COLO829 (cell line): ENCODE measurements around the gene HAPLN1.

ENCODE experiments used
- DNase-seq: peaks from one replicate; pipeline ENCODE4 v3.0.0; 2012; ENCODE audit warnings: low spot score

Gene HAPLN1

DNA sequence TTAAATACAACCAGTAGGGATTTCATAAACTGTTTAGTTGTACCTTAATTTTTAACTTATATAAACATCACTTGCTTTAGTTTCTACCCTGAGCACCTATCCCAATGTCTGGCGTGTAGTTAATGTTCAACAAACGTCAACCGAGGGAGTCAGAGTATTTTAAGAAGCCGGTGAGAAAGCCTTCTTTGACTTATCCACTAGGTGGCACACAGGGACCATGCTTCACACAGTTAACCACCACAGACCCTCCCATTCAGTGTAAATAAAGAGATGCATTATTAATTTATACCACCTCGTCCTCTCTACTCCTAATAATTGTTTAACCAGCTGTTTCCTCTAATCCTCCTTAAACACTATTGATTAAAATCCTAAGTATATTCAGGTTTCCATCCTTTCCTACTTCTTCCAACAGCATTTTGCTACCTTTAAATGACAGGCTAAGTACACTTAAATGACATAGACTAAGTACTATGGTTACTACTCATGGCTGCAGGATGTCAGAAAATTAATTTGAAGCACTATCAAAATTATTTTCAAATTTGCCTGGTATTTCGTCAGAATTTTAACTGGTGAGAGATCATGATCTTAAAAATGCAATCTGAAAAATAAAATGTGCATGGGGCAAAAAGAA lies 2.3 kb downstream of the HAPLN1 start:
- peak; percentile 53 for DNase-seq

DNA sequence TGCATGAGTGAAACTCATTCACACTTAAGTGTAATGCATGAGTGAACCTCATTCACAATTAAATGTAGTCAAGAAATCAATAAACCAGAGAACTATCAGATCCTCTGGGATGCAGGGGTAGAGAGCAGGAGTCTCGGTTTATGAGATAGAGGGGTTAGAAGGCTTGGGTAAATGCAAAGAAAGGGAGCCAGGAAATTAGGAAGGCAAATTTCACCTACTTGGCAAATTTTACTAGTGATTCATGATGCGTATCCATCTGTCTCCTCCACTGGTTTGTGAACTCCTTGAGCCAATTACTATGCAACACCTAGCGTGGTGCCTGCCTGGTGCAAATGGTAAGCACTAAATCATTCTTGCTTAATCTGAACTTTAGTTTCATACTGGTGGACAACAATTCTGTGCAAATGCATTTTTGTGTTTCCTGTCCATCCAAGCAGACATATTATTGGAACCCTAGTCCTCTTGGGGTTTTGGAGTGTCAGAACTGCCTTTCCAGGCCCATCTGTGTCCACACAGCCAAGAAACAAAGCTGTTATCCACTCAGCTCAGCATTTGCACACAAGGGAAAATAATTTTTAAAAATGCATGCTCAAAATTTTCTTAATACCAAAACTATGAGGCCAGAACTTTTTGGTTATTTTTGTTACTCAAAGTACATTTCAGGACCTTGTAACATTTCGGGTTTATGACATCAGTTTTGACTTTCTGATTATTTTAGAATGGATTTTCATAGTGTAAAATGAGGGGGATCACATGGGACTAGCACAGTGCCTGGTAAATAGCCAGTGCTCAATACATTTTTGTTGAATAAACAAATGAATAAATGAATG lies 5.2 kb downstream of the HAPLN1 start:
- DNase-seq = no peak

DNA sequence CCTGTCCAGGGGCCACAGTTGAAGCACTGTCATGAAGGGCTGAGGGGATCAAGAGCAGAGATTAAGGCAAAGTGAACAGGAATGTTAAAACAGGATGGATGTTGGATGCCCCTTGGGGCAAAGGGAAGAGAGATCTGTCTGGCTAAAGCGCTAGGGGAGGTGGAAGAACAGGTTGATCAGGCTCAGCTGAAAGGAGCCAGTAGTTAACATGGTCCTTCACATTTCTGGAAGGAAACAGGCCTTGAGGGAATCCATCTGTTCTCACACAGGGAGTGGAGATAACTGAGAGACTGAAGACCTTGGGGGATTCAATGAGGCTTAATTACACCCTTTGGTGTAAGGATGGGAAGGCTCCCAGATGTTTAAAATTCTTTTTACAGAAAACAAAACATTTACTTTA lies 5.8 kb downstream of the HAPLN1 start:
- DNase-seq = no peak

- no peak for DNase-seq
Measured at GRCh38 chr5:83711982-83712601, 8.6 kb downstream of the HAPLN1 start.

GRCh38 chr5:83709973-83710372 lies 10.7 kb downstream of the HAPLN1 start:
- no peak for DNase-seq

GRCh38 chr5:83708170-83708569 lies 12.5 kb downstream of the HAPLN1 start:
- DNase-seq = no peak

DNA sequence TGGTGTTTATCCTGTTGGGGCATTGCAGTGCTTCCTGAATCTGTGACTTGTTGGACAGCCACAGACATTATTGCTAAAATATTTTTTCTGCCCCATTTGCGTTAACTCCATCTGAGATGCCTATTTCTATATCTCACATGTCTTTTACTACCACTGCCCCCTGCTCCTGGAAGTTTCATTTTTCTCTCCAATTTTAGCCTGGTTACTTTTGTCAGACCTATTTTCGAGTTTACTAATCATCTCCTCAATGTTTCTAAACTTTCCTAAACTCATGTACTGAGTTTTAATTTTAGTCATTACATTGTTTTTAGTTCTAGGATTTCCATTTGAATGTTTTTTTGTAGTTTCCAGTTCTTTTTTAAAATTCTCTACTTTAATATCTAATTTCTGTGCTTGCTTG lies 17.6 kb downstream of the HAPLN1 start:
- no peak for DNase-seq

GRCh38 chr5:83701886-83702285 lies 18.8 kb downstream of the HAPLN1 start:
- no peak for DNase-seq

DNA sequence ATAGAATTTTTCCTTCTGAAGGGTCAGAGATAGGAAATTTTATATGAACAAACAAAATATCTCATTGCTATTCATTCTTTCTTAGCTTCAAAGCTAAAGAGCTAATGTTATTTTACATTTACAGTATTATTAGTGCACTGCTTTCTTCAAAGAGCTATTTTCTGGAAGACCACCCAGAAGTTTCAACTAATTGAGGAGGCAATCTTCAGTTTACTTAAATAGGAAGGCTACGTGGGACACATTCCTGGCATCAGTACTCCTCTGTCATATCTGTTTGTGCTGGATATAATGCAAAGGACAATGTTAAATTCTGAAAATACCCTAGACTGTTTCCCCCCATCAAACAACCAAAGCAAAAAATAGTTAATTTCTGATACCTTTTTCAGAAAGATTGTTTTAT lies 30.8 kb downstream of the HAPLN1 start:
- no peak for DNase-seq

DNA sequence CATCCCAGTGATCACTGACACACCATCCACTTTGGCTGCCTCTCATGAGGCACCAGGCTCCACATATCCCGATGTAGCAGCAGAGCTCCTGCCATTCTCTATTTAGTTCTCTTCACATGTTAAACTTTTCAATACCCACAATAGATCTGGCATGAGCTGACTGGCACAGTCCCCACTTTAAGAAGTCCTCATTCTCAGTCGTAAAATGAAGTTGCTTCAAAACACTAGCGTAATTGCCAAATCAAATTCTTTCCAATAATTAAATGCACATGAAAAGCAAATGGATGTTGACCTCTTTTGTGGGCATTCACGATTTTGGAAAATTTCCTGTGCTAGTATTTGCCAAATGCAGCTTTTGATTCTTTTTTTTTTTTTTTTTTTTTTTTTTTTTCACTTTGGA lies 32.4 kb downstream of the HAPLN1 start:
- DNase-seq = no peak

- DNase-seq = no peak
Measured at GRCh38 chr5:83687124-83687619, 33.5 kb downstream of the HAPLN1 start.

- no peak for DNase-seq
Measured at GRCh38 chr5:83686251-83686650, 34.4 kb downstream of the HAPLN1 start.

DNA sequence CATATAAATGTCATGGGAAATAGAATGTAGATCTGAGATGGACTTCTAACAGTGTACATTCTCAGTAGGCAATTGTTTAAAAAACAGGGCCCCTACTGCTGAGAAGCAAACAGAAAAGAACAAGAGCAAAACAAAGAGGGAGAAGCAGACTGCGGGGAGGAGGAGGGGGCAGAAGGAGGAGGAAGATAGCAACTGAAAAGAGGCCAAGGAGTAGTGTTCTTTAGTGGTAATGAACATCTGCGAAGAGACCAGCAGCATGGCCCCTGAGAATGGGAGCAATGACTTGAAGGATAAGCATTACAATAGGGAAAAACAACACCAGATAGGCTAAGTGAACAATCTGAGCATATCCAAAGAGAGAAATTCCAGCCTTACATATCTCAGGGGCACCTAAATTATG lies 36.8 kb downstream of the HAPLN1 start:
- DNase-seq = no peak

DNA sequence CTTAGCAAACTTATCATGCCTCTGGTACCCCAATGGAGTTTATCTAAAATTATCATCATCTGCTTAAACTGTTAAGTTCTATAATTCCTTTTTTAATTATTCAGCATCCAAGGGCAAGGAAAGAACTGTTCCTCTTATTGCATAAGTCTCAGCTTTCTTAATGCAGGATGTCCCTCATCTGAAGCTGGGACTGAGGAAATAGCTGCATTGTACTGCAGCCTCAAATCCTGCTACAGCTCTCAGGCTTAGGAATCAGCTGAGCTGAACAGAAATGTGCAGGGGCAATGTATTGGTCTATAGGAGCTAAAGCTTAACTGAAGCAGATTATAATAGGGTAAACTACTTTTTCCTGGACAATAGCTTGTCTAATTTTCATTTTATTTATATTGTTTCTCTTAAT lies 48.0 kb downstream of the HAPLN1 start:
- DNase-seq = no peak

DNA sequence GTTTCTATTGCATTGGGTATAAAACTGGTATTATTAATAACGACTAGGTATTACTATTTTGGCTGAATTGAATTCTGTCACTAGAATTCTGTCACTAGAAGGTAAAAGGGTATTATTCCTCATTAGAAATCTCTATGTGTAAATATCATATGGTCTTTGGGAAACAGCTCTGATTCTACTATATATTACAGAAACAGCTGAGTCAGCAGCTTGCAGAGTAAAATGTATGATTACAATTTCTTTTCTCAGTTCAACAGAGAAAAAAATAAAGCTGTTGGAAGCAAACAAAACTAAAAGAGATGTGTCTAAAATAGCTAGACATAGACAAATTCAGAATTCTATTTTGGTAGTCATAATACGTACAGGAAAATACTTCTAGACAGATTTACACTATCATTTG lies 48.5 kb downstream of the HAPLN1 start:
- no peak for DNase-seq

DNA sequence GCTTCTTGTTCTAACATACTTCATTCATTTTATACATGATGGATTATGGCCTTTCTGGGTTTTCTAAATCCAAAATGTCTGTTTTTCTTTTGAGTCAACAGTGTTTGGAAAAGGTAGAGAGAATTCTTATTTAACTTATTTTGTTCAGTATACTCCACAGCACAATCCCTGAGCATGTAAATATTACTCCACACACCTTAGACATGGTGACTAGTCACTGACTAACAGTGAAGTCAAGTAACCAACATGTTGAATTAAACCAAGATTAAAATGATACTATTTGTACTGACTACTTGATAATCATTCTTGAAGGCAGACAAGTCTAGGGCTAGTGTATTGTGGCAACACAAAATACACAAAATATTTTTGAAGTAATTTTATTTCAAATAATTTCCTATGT lies 55.0 kb downstream of the HAPLN1 start:
- no peak for DNase-seq

DNA sequence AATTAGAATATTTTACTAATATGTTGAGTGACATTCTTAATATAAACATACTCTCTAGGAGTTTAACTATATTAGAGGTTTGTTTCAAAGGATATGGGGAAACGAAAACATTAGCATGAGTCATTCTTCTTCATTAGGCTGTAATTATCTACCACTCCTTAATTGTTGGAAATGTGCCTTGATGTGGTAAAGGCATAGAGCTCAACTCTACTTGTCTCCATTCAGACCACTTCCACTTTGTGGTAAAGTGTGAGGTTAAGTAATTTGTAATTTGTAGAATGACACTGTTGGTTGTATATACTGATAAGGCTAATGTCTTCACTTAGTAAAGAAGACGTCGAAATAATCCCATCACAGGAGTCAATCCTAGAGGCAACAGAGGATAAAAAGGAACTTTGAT lies 58.1 kb downstream of the HAPLN1 start:
- DNase-seq = no peak

DNA sequence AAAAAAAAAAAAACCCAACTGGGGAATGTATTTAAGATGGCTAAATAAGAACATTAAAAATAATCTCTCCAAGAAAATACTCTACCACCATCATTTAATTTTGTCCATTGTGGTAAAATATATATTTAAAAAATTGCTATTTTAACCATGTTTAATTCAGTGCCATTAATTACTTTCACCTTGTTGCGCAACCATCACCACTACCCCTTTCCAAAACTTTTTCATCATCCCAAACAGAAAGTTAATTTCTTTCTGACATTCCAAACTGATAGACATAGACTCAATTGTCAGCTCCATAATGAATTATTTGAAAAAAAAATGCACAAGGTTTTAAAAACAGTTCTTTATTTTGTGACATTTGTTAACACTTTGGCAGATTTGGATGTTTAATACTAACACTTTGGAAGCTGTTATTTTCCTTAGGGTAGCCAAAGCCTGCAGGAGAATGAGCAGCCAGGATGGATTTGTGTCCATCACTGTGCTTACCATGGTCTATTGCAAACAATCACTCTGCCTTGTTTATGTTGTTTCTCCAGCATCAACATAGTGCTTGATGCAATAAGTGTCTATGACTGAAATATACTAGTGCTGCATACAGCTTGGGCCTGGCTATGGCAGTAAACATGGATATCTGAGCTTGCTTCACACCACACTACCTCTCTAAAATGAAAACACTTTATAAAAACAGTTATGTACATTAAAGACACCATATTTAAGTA lies 62.7 kb downstream of the HAPLN1 start:
- DNase-seq = no peak

GRCh38 chr5:83654427-83654994 lies 66.1 kb downstream of the HAPLN1 start:
- DNase-seq = peak; percentile 1

DNA sequence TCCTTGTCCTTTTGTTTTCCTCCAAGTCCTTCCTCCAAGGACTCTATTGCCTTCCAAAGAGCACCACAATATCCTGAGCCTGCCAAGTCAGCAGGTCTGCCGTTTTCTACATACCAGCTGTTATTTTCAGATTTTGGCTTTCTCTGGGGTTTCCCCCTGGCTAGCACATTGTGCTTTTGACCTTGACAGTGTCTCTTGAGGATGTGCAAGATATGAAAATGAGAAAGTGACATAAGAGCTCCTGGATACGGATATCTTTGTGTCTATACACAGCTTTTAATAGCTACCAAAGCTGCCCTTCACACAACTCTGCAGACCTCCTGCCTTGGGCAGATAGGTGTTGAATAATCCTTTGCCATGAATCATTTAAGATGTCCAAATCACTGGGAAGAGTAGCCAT lies 67.0 kb downstream of the HAPLN1 start:
- DNase-seq = no peak

DNA sequence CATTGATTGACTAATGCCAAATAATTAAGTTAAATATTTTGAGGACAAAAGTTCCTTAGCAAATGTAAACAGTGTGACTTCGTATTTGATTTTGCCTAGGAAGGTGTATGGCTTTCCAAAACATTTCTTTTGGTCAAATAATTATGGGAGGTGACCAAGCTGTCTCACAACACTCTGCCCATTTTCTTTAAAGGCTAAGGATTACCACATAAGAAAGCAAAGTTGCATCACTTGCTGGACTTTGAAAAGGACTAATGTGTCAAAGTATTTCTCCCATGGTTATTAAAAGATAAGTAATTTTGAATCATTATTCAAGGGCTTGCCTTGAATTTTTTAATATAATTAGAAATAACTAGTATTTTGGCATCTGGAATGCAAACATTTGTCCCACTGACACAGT lies 74.7 kb downstream of the HAPLN1 start:
- no peak for DNase-seq

GRCh38 chr5:83644301-83644700 lies 76.4 kb downstream of the HAPLN1 start:
- DNase-seq = no peak
